ENCODE results near the gene LBR.

The LBR gene

GRCh38 chr1:225366018-225366417, 61.8 kb downstream of the LBR start:
- DNase-seq, result no peak

DNA sequence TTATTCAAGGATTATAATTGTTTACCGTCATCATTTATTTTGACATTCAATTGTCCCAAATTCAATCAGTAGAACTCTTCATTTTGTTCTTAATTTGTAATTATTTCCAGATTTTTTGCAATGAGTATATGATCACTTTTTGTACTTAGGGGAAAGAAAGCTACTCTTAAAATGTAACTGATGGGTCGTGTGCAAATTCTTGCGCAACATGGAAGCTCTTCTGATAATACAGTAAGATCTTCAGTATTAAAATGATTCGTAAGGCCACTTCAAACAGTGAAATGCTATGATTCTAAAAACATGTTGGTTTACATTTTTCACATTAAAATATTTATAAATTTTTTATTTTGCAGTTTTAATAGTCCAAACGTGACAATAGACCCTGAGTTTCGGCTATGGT, 63.4 kb downstream of the LBR start:
- DNase-seq, result no peak

GRCh38 chr1:225362805-225363204, 65.0 kb downstream of the LBR start:
- DNase-seq, result no peak

GRCh38 chr1:225361176-225361575, 66.7 kb downstream of the LBR start:
- no peak for DNase-seq

- no peak for DNase-seq
These were observed 67.7 kb downstream of the LBR start for GRCh38 chr1:225360119-225360518.

DNA sequence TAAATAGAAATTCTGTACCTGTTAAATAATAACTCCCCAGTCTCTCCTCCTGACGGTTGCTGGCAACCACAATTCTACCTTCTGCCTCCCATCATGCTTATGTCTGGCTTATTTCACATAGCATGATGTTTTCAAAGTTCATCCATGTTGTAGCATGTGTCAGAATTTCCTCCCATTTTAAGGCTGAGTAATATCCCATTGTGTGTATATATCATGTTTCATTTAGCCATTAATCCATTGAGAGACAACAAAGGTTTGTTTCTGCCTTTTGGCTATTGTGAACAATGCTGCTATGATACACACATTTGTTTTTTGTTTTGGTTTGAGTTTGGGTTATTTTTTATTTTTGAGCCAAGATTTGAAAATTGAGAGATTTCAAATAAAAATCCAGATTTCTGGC, 72.0 kb downstream of the LBR start:
- DNase-seq, result no peak

GRCh38 chr1:225354906-225355305, 72.9 kb downstream of the LBR start:
- no peak for DNase-seq
